Measurements from ENCODE around the gene RPUSD4.

Gene RPUSD4

DNA sequence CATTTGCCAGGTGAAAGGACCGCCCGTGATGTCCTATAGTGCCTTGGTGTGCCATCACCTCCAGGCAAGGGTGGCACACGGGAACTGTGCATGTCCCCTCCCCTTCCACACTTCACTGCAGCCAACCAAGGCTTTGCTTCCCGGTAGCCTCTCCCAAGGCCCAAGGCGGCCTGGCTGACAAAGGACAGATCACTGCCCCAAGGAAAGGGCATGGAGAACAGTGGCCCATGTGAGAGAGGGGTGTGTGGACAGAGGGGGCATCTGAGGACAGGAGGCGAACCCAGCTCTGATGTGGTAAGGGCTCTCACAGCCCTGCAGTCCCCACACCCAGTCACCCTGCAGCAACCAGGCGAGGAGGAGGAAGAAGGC lies 50.4 kb downstream of the RPUSD4 start:
- no peak overlapping the region for H3K4me3 ChIP-seq (ENCODE audit: low read depth, low read length)
- no peak for DNase-seq (ENCODE audit: low read depth)

DNA sequence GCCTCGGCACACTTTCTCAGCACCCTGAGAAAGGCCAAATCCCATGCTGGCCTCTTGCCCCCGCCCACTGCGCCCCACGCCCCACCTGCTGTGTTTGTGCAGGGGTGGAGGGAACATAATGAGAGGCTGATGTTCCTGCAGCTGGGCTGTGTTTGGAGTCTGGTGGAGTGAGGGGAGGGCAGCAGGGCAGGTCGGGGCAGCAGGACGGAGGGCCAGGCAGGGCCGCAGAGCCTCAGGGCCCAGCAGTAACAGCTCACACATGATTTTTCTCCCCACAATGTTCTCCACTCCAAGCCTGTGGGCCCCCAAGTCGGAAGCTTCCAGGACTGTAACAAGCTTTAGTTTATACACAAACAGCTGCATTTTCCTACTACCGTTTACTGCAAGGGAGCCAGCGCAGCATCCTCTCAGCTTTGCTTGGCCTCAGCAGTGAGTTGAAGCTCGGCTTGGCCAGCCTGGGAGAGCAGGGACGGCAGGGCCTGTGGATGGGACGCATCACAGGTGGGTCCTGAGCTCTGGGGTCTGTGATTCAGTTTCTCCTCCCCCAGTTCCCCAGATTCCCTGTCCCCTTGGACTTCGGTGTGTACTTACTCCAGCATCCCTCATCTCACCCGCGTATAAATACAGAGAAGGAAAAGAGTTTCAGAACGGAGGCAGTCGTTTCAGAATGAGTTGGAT lies 51.0 kb downstream of the RPUSD4 start:
- H3K4me3 ChIP-seq (ENCODE audit: low read depth, low read length) = no peak overlapping the region
- DNase-seq (ENCODE audit: low read depth) = no peak

DNA sequence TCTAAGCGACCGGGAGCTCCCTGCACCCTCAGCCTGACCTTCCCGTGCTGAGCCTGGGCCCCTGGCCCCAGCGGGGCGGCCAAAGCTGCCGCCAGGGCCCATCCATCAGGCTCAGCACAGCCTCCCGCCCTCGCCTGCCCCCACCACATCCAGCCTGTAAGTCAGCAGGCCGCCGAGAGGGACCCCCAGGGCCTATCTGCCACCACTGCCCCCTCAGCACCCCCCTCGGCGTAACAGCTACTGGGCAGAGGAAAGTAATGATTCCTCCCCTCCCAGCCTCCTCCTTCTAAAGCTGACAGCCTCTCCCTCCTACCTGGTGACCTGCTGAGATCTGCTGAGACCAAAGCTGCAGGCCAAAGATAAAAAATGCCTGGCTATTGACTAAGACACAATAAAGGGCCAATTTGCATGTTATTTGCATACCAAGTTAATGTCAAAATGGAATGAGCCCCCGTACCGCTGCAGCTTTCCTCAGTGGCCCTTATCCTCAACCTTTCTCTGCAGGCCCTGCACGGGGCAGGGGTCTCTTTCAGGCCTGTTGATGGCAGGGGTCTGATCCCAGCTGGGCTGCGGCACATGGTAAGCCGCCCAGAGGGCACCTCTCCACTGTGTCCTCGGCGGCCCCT lies 51.6 kb downstream of the RPUSD4 start:
- no peak overlapping the region for H3K4me3 ChIP-seq (ENCODE audit: low read depth, low read length)
- DNase-seq (ENCODE audit: low read depth) = no peak

DNA sequence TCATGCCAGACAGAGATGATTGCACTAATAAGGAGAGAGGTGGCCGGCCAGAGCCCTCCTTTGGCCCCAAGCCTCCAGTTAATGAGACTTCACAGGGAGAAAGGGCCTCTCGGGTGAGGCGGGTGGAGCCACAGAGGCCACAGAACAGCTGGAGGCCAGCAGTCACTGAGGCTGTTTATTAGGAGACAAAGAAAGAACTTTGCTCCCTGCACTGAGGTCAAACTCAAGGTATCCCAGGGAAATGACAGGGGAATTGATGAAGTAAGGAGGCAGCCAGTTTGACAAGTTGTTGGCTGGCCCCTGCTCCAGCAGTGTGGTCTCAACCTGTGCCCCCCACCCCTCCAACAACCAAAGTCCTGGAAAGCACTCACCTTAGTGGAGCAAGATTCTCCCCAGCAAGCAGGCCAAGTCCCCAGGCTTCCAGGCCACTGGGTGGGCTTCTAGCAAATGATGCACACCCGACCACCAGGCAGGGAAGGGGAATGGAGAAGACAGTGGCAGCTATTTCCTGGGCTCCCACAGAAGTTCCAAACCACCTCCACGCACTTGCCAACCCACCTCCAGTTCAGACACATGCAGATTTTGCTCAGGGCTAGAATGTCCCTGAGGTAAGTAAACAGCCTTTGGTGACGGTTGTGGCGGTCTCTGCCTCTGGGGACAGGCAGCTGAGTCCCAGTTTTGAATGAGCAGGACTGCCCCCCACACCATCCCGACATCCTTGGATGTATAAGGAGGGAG lies 53.2 kb downstream of the RPUSD4 start:
- DNase-seq (ENCODE audit: low read depth) = no peak

DNA sequence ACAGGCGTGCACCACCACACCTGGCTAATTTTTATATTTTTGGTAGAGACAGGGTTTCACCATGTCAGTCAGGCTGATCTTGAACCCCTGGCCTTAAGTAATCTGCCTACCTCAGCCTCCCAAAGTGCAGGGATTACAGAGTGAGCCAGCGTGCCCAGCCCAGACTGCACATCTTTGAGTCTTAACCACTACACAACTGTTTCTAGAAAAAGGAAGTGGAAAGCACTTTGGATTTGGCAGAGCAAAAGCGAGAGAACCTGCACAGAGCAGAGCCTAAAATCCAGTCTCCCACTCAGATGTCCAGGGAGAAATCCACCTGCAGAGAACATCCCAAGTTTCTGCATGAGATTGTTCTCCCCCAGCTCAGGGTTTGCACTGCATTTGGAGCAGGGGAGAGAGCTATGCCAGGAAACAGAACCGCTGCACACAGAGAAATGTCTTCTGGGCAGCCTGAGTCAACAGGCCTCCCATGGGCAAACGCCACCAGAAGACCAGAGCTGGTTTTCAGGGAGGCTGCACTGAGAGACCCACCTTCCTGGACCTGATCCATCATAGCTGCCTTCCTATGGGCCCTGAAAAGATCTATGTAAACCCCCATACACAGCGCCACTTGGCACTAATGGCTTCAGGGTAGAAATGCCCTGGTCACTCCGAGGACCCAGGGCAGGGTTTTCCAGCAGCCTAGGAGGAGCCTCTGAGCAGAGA lies 54.0 kb downstream of the RPUSD4 start:
- DNase-seq (ENCODE audit: low read depth) = no peak
- no peak overlapping the region for H3K4me3 ChIP-seq (ENCODE audit: low read depth, low read length)

More for the DNA sequence above, 53.2 kb downstream of the RPUSD4 start:
- H3K4me3 ChIP-seq (ENCODE audit: low read depth, low read length) = no peak overlapping the region

DNA sequence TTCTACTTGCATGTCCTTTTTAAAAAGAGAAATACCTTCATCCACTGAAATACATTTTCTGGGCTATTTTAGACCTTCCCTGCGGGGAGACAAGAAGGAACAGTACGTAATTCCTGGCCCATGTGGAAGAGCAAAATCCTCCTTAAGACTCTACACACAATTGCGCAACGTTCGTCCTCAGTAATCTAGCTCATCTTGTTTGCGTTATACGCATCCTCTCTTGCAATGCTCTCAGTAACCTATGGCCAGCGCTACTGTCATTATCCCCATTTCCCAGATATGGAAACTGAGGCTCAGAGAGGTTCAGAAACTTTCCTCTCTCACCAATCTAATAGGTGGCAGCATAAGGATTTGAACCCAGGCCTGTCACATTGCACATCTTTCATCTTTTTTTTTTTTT lies 54.6 kb downstream of the RPUSD4 start:
- H3K4me3 ChIP-seq (ENCODE audit: low read depth, low read length) = no peak overlapping the region
- DNase-seq (ENCODE audit: low read depth) = no peak

DNA sequence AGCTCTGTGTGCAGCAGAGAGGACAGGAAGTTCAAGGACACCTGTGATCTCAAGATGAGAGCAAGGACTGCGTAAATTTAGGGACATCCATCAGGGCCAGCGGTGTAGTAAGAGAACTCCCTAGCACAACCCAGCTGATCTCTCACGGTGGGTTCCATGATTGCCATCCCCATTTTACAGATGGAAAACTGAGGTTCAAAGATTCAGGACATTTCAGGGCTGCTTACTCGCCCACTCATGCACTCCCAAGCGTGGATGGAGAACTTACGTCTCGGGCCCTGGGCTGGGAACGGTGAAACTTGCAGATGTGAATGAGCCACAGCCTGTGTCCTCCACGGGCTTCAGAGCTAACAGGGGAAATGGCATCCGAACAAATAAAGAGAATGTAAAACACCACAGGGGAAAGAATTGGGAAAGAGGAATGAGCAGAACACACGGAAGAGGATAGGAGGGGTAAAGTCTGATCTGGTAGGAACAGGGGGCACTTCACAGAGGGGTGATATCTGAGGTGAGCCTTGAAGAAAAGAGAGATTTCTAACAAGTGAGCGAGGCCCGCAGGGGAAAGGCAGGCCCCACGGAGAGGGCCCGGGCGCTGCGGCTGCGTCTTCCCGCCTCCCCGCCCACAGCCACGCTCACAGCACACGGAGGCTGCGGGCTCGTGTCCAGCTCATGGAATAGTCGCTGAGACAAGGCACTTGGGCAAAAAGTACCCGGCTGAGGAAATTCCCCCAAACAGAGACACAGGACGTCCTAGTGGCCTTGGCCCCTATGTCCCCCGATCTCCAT lies 55.9 kb downstream of the RPUSD4 start:
- DNase-seq (ENCODE audit: low read depth) = no peak

DNA sequence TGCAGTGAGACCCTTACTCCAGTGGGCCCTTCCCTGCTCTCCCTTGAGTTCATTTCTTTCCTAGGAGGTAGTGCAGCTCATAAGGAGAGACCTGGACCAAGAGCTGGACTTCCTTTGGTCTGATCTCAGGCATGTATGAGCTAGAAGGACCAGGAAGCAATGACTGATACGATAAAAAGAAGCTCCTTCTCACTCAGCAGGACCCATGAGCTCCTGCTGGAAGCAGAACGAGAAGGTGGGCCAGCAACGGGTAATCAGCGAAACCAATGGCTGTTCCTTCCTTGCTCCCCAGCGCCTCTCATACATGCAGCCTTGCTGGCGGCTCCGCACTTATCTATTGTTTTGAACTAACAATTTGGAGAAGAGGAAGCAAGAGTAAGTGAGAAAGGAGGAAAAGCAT lies 56.8 kb downstream of the RPUSD4 start:
- no peak for DNase-seq (ENCODE audit: low read depth)
- H3K4me3 ChIP-seq (ENCODE audit: low read depth, low read length) = no peak overlapping the region

More for the DNA sequence above, 55.9 kb downstream of the RPUSD4 start:
- no peak overlapping the region for H3K4me3 ChIP-seq (ENCODE audit: low read depth, low read length)

DNA sequence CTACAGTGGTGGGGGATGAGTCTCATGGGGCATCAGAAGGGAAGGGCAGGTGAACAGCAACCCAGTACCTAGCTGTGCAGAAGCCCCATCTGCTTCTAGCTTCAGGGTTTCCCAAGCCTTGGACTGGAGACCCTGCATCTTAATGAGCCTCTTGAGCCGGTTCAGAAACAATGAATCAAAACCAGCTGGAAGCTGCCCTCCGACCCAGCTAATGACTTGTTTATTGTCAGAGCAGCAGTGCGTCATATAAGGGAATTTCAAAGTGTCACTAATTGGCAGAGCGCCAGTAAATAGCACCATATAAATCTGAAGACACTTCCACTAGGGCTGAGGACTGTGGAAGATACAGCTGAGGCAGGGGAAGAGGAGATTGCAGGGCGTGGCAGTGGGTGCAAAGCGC lies 57.5 kb downstream of the RPUSD4 start:
- DNase-seq (ENCODE audit: low read depth) = peak; percentile 35
- no peak overlapping the region for H3K4me3 ChIP-seq (ENCODE audit: low read depth, low read length)

DNA sequence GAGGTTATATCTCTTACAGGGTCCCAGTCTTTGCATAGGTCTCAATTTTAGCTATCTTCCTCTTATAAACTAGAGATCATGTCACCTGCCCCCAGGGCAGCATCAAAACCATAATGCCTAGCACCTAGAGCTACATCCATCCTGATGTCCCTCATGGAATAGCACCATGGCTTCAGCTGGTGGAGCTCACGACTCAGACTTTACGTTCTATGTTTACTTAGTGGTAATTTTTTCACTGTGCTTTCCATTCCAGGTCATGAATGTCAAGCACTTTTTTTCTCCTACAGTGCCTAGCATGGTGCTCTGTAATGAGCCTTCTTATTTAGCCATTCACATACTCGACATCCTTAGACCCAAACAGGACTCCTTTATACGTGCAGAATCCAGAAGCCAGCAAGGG lies 58.4 kb downstream of the RPUSD4 start:
- H3K4me3 ChIP-seq (ENCODE audit: low read depth, low read length) = no peak overlapping the region
- no peak for DNase-seq (ENCODE audit: low read depth)

DNA sequence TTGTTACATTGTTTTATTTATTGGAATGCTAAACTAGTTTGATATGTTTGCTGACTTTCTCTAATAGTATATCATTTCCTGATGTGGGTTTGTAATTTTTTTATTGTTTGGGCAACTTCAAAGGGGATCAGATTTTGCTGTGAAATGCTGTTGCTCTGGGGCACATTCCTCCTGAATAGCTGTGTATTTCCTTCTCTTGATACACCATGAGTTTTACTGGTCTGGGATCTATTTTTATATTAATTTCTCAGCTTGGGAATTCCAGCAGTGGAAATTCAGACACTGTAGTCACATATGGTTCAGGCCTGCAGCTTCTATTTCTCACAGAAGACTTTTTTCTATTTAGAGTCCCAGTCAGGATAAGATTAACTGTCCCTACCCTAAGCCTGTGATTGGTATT lies 58.9 kb downstream of the RPUSD4 start:
- DNase-seq (ENCODE audit: low read depth) = no peak
- no peak overlapping the region for H3K4me3 ChIP-seq (ENCODE audit: low read depth, low read length)

DNA sequence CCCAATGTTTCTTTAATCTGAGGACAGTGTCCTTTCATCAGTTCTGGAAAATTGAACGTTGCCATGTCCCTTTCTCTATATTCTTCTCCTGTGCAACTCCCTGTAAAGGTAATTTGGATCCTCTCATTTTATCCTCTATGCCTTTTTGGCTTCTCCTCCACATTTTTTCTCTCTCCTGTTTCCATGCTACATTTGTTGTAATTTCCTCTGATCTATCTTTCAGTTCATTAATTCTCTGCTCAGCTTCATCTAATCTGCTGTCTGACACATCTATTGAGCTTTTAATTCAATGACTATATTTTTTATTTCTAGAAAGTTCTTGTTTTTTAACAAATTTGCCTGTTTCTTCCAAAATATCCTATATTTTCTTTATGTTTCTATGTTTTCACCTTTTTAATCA lies 59.3 kb downstream of the RPUSD4 start:
- no peak overlapping the region for H3K4me3 ChIP-seq (ENCODE audit: low read depth, low read length)
- no peak for DNase-seq (ENCODE audit: low read depth)
